Effector CD8-positive, alpha-beta T cell (primary cell): ENCODE measurements around the gene ADGRE2.

Source experiments
- DNase-seq: peaks from one replicate; lab custom pipeline; 2025; lab: John Stamatoyannopoulos, UW

ADGRE2 gene

DNA sequence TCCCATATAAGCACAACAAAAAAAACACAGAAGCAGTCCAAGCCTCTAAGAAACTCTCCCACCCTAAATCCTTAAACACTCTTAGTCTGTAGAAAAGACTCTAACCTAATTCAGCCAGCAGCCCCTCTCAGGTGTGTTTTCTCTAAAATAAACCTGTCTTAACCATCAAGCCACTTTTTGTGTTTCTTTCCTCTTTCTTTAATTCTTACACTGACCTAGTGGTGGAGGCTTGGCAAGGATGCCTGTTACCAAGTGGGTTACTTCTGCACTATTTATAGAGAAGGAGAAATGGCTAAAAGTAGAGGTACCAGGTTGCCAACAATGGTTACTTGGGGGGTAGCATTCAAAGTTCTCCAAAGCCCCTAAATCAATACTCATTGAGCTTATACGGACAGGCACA lies 44.8 kb downstream of the ADGRE2 start:
- DNase-seq: no peak

DNA sequence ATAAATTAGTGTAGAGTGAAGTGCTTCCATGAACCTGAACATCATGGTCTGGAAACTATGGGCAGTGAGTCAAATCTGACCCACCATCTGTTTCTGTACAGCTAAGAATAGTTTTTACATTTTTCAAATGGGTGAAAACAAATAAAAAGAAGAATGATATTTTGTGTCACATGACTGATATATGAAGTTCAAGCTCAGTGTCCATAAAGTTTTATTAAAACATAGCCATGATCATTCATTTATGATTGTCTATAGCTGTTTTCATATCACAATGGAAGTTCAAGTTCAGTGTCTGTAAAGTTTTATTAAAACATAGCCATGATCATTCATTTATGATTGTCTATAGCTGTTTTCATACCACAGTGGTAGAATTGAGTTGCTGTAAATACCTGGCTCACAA lies 45.9 kb downstream of the ADGRE2 start:
- no peak for DNase-seq

DNA sequence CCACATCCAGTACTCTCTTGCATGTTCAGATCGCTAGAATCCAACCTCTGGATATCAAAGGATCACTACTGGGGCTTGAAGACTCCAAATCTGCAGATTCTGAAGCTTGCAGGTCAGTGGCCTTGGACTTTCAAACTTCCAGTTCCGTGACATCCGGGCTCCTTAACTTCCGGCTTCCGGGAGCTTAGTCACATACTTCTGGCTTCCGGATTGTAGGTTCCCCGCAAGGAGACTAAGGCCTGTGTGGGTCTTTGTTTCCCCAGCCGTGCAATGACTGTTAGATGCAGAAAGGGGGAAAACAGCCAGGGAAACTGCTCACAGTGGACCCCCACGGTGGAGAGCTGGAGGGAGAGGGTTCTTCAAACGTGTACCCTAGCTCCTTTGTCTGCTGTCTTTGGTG lies 47.2 kb downstream of the ADGRE2 start:
- DNase-seq: no peak

- no peak for DNase-seq
These were observed 49.8 kb downstream of the ADGRE2 start for GRCh38 chr19:14728595-14728994.

DNA sequence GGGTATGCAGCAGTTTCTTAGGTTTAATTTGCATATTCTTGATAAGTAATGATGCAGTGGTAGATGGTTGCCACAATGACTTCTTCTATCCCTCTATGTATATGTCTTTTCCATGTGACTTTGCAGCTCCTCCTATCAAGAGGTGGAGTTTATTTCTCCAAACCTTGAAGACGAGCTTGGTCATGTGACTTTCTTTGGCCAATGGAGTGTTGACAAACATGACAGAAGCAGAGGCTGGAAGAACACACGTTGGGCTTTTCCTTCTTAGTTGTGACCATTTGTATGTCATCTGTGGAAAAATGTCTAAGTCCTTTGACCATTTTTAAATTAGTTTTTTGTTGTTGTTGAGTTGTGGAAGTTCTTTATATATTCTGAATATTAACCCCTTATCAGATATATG lies 56.2 kb downstream of the ADGRE2 start:
- no peak for DNase-seq

- no peak for DNase-seq
These were observed 59.2 kb downstream of the ADGRE2 start for GRCh38 chr19:14719162-14719561.

DNA sequence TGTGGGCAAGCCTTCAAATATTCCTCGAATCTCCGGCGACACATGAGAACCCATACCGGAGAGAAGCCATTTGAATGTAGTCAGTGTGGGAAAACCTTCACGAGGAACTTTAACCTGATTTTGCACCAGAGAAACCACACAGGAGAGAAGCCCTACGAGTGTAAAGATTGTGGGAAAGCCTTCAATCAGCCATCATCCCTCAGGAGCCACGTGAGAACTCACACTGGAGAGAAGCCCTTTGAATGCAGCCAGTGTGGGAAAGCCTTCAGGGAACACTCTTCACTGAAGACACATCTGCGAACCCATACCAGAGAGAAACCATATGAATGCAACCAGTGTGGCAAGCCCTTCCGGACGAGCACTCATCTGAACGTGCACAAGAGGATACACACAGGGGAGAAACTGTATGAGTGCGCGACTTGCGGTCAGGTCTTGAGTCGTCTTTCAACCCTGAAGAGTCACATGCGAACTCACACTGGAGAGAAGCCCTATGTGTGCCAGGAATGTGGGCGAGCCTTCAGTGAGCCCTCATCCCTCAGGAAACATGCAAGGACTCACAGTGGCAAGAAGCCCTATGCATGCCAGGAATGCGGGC lies 59.7 kb downstream of the ADGRE2 start:
- DNase-seq: no peak

GRCh38 chr19:14715841-14716240 lies 62.5 kb downstream of the ADGRE2 start:
- no peak for DNase-seq

- no peak for DNase-seq
These were observed 73.9 kb downstream of the ADGRE2 start for GRCh38 chr19:14704450-14704849.

DNA sequence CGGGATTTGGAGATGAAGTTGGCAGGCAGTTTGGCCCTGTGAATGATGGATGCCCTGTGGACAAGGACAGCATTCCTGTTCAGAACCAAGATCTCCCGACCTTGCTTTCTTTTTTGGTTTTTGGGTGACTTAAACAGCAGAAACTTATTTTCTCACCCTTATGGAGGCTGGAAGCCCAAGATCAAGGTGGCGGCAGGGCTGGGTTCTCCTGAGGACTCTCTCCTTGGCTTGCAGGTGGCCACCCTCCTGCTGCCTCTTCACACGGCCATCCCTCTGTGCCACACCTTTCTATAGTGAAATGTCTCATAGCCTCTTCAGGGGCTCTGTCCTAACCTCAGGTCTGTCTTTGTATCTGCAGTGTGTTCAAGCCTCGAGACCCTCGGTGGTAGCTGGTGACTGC lies 74.5 kb downstream of the ADGRE2 start:
- DNase-seq: no peak

DNA sequence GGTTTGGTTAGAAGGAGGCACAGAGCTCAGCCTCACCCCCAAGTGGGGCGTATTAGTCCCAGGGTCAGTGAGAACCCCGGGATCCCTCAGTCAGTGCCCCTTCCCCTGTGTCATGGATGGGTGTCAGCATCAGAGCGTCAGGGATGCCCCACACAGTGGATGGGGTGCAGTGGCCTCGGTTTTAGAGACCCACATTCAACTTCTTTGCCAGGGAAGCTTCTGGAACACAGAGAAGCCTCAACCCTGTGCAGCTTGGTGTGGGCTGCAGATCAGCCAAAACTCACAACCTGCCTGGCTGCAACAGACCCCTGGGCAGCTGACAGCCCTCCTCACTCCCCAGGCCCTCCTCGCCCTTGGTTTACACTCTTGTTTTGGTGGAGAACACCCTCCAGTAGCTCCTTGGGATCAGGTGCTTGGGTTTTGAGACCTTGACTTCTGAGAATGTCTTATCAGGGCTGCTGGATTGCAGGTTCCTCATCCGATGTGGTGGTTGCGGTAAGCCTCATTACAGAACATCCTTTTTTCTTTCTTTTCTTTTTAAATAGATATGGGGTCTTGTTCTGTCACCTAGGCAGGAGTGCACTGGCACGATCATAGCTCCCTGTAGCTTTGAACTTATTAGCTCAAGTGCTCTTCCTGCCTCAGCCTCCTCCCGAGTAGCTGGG lies 77.5 kb downstream of the ADGRE2 start:
- DNase-seq: no peak

DNA sequence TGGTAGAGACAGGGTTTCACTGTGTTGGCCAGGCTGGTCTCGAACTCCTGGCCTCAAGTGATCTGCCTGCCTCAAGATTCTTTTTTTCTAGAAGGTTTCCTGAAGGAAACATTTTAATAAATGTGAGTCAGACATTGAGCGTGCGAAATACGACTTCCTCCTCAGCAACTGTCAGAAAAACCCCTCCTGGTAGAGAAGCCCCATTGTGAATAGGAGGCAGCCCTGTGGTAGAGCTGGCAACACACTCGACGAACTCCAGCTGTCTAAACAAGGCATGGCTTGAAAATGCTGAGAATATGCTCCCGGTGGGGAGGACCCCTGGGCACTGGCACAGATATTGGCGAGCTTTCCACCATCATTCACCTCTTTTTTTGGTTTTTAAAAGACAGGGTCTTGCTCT lies 78.7 kb downstream of the ADGRE2 start:
- no peak for DNase-seq

DNA sequence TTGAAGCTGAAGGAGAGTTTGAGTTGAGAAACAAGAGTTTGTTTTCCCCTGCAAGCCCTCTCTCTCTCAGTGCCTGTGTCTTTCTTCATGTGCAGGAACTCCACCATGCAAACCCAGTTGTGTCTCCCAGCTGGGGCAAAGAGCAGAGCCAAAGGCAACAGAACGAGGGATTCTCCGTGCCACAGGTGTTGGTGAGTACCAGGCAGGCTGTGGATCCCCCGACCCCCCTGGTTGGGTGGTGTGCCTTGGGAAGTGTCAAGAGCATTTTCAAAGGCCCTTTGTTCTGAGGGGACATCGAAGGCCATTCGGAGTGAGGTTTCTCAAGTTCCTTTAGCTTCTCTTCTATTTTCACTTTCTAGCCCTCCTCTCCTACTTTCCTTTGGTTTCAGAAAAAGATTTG lies 82.9 kb downstream of the ADGRE2 start:
- DNase-seq: no peak

- DNase-seq: no peak
These were observed 83.6 kb downstream of the ADGRE2 start for GRCh38 chr19:14694641-14695266.

DNA sequence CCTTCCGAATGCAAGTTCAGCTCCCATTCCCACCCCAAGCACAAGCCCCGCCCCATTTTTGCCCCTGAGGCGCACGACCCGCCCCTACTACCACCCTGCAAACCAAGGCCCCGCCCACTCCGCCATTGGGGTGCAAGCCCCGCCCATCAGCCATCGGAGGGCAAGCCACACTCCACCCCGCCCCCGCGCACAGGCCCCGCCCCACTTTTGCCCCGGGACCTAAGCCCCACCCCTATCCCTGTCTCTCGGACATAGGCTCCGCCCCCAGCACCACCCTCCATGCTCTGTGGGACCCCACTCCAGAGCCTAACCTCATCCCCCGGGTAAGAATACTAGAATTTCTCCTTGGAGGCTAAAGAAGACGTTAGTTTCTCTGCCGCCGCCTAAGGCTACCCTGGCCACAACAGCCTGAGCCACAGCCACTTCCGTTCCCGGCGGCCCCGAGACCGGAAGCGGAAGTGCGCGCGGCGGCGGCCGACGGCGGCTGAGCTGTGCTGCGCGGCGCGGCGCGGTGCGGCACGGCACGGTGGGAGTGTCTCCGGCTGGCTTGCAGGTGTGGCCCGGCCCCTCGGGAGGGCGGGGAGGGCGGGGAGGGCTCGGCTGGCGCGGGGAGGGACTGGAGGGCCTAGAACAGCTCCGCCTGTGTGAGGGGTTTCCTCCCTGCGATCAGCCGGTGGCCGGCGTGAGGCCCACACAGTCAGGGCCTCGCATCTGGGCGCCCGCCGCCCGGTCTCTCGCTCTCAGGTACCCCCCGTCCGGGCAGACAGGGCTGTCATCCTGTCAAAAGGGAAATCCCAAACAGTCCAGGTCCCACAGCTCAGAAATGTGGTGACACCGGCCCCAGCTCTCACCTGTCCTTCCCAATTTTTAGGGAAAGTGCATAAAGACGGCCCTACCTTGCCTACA lies 88.5 kb downstream of the ADGRE2 start, which contains the start of gene ZNF333:
Gene ZNF333 (plus strand): TSS at position 451 of the 906 bp plus-strand sequence. CDS start 3,444 bp downstream, outside the sequence.
- peak; percentile 96 for DNase-seq

DNA sequence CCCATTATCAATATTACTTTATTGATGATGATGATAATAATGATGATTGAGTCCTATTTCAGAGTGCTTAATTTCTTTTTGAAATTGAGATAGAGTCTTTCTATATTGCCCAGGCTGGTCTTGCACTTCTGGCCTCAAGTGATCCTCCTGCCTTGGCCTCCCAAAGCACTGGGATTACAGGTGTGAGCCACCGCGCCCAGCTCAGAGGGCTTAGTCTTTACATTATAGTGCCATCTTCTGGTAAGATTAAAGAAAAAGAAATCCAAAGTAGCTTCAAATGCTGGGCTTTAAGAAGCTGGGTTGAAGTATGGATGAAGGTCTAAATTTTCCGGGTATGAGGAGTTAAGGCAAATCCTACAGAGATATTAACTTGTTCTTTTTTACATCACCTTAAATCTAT lies 91.9 kb downstream of the ADGRE2 start:
- DNase-seq: no peak

DNA sequence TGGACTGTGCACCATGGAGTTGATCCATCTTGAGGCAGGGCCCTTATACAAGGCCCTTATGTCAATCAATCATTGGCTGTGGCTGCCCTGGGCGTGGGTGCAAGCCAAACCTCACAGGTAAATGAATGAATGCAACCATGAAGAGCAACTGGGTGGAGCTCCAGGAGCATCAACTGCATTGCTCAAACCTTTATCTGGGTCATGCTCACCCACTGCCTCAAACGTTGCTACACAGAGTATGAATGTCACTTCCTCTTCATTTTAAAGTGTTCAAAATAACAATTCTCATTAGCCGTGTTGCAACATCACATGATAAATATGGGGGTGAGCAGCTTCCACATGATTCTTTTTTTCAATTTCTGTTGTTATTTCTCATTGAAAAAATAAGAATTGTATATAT lies 94.9 kb downstream of the ADGRE2 start:
- no peak for DNase-seq
